K562 (cell line): Measurements from ENCODE around the gene HES4. TPM values are rescaled to one million over a fixed set of nuclear protein-coding genes. Genes with fewer than 3 reads are reported as not detected.

Source experiments
- ESRRA ChIP-seq: fragments of 450-650 bp; IDR thresholded peaks from 2 replicates; pipeline ENCODE4 v1.6.1; 2014; ENCODE audit warnings: low read depth, mild to moderate bottlenecking, moderate library complexity, borderline replicate concordance
- FOXM1 ChIP-seq, 2 experiments: fragments of 450-650 bp in 1 of 2; sonication (generic) in 1 of 2; formaldehyde crosslinking in 1 of 2; IDR thresholded peaks; 2 replicates each; pipeline versions ENCODE4 v1.6.1 to v1.9.0; 2017 to 2022; ENCODE audit warnings: low read depth in 2 of 2, mild to moderate bottlenecking in 2 of 2, missing genetic modification reagents in 1 of 2, moderate library complexity in 1 of 2
- GABPB2 ChIP-seq: fragments of 250-450 bp; sonication (Bioruptor Pico); conservative IDR thresholded peaks from 2 replicates; pipeline ENCODE4 v1.5.1; 2021; ENCODE audit warnings: mild to moderate bottlenecking
- GTF3C2 ChIP-seq: IDR thresholded peaks from 3 replicates; pipeline ENCODE4 v1.6.1; 2011; ENCODE audit warnings: borderline replicate concordance, mild to moderate bottlenecking, moderate library complexity; ENCODE audit not compliant: insufficient read length; ENCODE audit errors: extremely low read depth
- HNRNPLL ChIP-seq: fragments of 200-400 bp; formaldehyde crosslinking; IDR thresholded peaks from 2 replicates; pipeline ENCODE4 v1.6.1; 2017; ENCODE audit warnings: low read length, low read depth, mild to moderate bottlenecking; ENCODE audit not compliant: poor library complexity, severe bottlenecking
- IRF1 ChIP-seq: sonication (generic); formaldehyde crosslinking; IDR thresholded peaks from 2 replicates; pipeline ENCODE4 v1.8.0; 2022; ENCODE audit warnings: missing genetic modification reagents, mild to moderate bottlenecking, borderline replicate concordance
- JUN ChIP-seq, 2 experiments: sonication (generic) in 1 of 2; formaldehyde crosslinking in 1 of 2; IDR thresholded peaks; 2 replicates each; pipeline versions ENCODE4 v1.6.1 to v1.8.0; 2012 to 2022; ENCODE audit warnings: borderline replicate concordance in 2 of 2, mild to moderate bottlenecking in 2 of 2, improper control_type of control experiment in 1 of 2, low read depth in 1 of 2, low read length in 1 of 2, missing genetic modification reagents in 1 of 2
- NCOA4 ChIP-seq: fragments of 450-650 bp; IDR thresholded peaks from 2 replicates; pipeline ENCODE4 v1.6.1; 2018; ENCODE audit warnings: mild to moderate bottlenecking; ENCODE audit not compliant: partially characterized antibody
- PBX2 ChIP-seq, 2 experiments: IDR thresholded peaks in 1 of 2; conservative IDR thresholded peaks in 1 of 2; 2 replicates each; pipeline ENCODE4 v1.6.1; 2016; ENCODE audit warnings: low read depth in 2 of 2, mild to moderate bottlenecking in 1 of 2, missing compliant biosample characterization in 1 of 2, missing genetic modification characterization in 1 of 2, moderate library complexity in 1 of 2
- PRPF4 ChIP-seq: fragments of 200-400 bp; formaldehyde crosslinking; IDR thresholded peaks from one replicate; pipeline ENCODE4 v1.6.1; 2017; ENCODE audit warnings: low read length, low read depth, mild to moderate bottlenecking; ENCODE audit not compliant: insufficient read depth, poor library complexity, severe bottlenecking
- PURB ChIP-seq: sonication (generic); formaldehyde crosslinking; IDR thresholded peaks from 2 replicates; pipeline ENCODE4 v1.9.0; 2021; ENCODE audit warnings: low read depth, mild to moderate bottlenecking, missing genetic modification reagents
- RBM34 ChIP-seq: fragments of 200-400 bp; formaldehyde crosslinking; IDR thresholded peaks from 2 replicates; pipeline ENCODE4 v1.6.1; 2018; ENCODE audit warnings: low read length, borderline replicate concordance; ENCODE audit not compliant: insufficient read depth
- SREBF2 ChIP-seq: sonication (generic); formaldehyde crosslinking; IDR thresholded peaks from 2 replicates; pipeline ENCODE4 v1.4.0; 2020; ENCODE audit warnings: mild to moderate bottlenecking, missing genetic modification reagents
- THAP7 ChIP-seq: fragments of 250-450 bp; sonication (Bioruptor Pico); IDR thresholded peaks from 2 replicates; pipeline ENCODE4 v1.5.0; 2021
- ZFP36 ChIP-seq: fragments of 150-350 bp; IDR thresholded peaks from 2 replicates; pipeline ENCODE4 v1.6.1; 2018; ENCODE audit warnings: low read length, low read depth; ENCODE audit not compliant: partially characterized antibody
- ZKSCAN8 ChIP-seq: fragments of 200-800 bp; sonication (Bioruptor generic); IDR thresholded peaks from 2 replicates; pipeline ENCODE4 v1.6.1; 2016; ENCODE audit warnings: missing genetic modification characterization, missing compliant biosample characterization
- ZNF184 ChIP-seq: sonication (generic); formaldehyde crosslinking; IDR thresholded peaks from 2 replicates; pipeline ENCODE4 v1.5.0; 2020; ENCODE audit warnings: missing genetic modification reagents
- ZNF668 ChIP-seq: fragments of 250-450 bp; sonication (Bioruptor Pico); IDR thresholded peaks from 2 replicates; pipeline ENCODE4 v1.8.0; 2022; ENCODE audit warnings: mild to moderate bottlenecking, inconsistent platforms
- polyA plus RNA-seq, 8 experiments: library from polyadenylated mRNA; depleted of rRNA in 4 of 8; stranded (reverse) in 5 of 8; unstranded in 3 of 8; fragments of >200 nt; fragmentation: Nextera tagmentation in 2 of 8; fragmentation: Illumina TruSeq in 1 of 8; extraction: Ambion mirVana in 2 of 8; extraction: Trizol in 1 of 8; gene quantifications; 2 replicates each; pipeline versions ENCODE4 v1.2.1 to v1.2.3, GENCODE V29; 2011 to 2014; ENCODE audit warnings: inconsistent platforms in 1 of 8, missing spikeins in 1 of 8
- total RNA-seq, 7 experiments: library from RNA; depleted of rRNA in 6 of 7; stranded (reverse); fragments of >200 nt in 6 of 7; fragmentation: Illumina TruSeq in 2 of 7; extraction: Trizol in 2 of 7; gene quantifications; 2 replicates each; pipeline versions ENCODE4 v1.2.1 to v1.2.3, GENCODE V29; 2011 to 2021; ENCODE audit warnings: low replicate concordance in 1 of 7

The HES4 gene
- total and polyA plus RNA-seq, 9 of the 15 experiments (the other 6 are each of a cell fraction or from before 2014, with no cell fraction given) = 0.21 to 43.7 (median 5.3) TPM; not detected in 2

- TF ChIP-seq ESRRA = no peak; the same call in 1 of the 2 replicates
- TF ChIP-seq PBX2 (CRISPR knock-in tag; IDR thresholded peaks at IDR 0.05; ENCODE audit: low read depth) = no peak
- TF ChIP-seq PBX2 (tag; conservative IDR thresholded peaks at IDR 0.05; ENCODE audit: low read depth) = no peak
- no peak for TF ChIP-seq ZFP36
- TF ChIP-seq ZNF184 (CRISPR knock-in tag) = no peak
- no peak for TF ChIP-seq FOXM1 (IDR thresholded peaks at IDR 0.05; ENCODE audit: low read depth)
- TF ChIP-seq FOXM1 (CRISPR knock-in tag; IDR thresholded peaks at IDR 0.05; ENCODE audit: low read depth) = no peak
- TF ChIP-seq IRF1 = 0 out of 2 replicates have a peak, but pooled peaks have one; percentile 2
- TF ChIP-seq PRPF4 = no peak
- TF ChIP-seq NCOA4 = no peak
- TF ChIP-seq RBM34 = no peak
- TF ChIP-seq ZNF668 (CRISPR knock-in tag) = no peak
- TF ChIP-seq SREBF2 (CRISPR knock-in tag) = no peak
- TF ChIP-seq ZKSCAN8 (CRISPR knock-in tag) = no peak
- TF ChIP-seq GABPB2 (CRISPR knock-in tag) = no peak
- no peak for TF ChIP-seq THAP7
- TF ChIP-seq PURB = no peak
- TF ChIP-seq JUN (IDR thresholded peaks at IDR 0.05; ENCODE audit: borderline replicate concordance, low read depth, low read length) = no peak
- no peak; the same call in 1 of the 2 replicates for TF ChIP-seq JUN (CRISPR knock-in tag; IDR thresholded peaks at IDR 0.05; ENCODE audit: borderline replicate concordance)
- no peak for TF ChIP-seq GTF3C2
- no peak for TF ChIP-seq HNRNPLL
Observed at GRCh38 chr1:1001057-1001783, 1.3 kb upstream of the HES4 start (continued).
